HG03064 (cell line): ENCODE data around the gene SLF2.
A peak's percentile ranks its signal among the peaks of the same experiment; 100 is the strongest.

Experiments
- ATAC-seq: cut with Tn5 transposase; IDR thresholded peaks from one replicate; pipeline ENCODE4 v1.9.1; 2021; ENCODE audit warnings: low read depth; ENCODE audit not compliant: unreplicated experiment

SLF2 gene

GRCh38 chr10:101010329-101010728, 97.6 kb downstream of the SLF2 start:
- ATAC-seq, result no peak

DNA sequence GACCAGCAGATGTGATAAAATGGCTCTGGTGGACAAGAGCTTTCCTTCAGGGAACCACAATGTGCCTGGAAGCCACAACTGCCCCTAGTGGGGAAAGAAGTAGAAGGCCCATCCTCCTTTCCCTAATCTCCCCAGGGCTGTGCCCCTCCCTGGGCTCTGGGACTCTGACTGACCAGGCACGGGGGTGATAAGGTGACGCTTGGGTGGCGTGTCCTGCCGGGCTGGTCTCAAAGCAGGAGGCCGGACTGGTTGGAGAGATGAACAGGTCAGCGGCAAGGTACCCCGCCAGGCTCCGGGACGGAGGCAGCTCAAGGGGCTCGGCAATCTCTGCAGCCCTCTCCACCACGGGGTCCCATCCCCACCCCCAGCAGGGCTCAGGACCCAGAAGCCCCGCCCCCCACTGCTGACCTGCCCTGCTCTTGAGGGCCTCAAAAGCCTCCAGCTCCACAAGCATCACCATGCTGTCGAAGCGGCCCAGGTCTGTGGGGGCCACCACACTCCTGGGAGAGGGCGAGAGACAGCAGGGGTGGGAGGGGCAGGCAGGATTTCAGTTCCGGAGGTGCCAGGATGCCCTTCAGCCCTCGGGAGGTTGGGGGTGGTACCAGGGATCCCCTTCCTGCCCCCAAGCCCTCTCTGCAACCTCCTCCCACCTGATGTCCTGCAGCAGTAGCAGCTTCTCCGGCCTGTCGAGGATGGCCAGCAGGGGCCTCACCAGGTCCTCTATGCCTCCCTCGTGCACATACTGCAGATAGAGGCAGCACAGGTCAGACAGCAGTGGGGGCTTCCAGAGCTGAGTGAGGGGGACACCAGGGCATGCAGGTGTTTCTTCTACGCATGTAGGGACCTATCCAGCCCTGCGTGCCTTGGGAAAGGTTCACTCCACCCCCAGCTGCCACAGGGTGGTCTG, 99.0 kb downstream of the SLF2 start:
- no peak for ATAC-seq

DNA sequence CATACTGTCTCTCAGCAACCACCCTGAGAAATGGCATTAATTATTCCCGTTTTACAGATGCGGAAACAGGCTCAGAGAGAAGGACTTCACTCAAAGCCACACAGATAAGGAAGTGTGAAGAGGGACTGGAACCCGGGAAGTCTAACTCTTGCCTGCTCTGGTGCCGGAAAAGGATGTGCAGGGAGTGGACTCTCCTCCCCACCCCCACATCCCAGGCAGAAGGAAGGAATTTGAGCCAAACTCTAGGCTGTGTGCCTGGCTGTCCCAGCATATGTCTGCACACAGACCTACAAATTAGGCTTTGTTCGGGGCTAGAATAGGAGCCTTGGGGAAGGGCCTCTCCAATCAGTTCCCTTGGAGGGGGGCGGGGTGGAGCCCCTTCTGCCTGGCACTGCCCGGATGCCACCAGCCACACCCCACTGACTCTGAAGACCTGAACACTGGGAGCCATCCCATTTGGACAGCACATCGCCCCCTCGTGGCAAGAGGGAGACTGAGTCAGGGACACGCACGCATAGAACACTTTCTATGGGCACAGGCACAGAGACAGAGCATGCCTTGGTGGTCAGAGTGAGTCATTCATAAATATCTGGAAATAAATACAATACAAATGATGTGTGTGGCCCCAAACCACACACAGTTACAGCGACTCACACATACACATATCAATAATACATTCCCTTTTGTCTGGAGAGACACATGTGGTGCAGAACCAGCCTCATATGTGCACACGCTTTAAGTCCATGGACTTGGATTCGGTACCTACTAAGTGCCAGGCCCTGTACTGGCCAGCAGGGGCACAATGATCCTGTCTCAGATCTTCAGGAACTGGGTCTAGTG, 100.0 kb downstream of the SLF2 start:
- peak; percentile 85 for ATAC-seq

DNA sequence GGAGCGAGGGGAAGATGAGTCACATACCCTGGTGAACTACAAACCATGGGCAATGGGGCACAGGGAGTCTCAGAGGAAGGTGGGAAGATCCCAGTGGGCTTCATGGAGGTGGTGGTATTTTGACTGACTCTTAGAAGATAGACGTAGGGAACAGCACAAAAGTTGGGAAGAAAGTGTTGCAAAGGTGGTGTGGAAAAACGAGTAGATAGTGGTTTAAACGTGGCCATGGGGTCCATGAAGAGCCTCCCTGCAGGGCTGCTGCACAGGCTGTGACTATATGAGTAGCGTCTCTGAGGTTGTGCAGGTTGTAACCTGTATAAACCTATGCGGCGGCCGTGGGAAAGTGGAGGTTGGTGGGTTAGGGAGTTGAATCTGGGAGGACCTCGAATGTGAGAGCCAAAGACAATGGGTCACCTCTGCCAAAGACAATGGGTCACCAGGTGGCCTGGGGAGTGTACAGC, 100.6 kb downstream of the SLF2 start:
- no peak for ATAC-seq

DNA sequence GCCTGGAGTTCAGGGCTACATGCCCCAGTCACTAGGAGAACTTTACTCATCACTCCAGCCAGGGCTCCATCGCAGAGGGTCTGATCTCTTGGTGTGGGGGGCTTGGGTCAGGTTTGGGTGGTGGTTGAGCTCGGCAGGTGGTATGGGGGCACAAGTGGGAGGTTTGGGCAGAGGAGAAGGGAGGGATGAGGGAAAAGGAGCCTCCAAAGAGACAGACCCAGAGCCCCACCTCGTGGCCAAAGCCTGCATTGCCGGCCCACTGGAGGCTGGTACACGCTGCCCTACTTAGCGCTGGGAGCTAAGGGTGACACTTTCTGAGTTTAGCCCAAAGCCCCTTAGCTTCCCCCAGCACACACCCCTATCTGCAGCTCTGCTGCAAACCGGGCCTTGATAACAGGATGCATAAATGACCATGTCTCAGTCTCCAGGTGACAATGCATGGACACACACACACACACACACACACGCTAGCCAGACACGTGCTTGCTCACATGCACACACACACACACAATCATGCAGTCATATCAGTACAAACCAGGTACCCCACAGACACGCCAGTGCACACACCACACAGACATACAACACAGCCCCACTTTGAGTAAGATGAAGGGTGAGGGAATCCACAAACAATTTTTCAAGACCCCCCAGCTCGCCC, 101.6 kb downstream of the SLF2 start:
- ATAC-seq, result no peak
